GM06990 (cell line): ENCODE results near the gene PDLIM4.
A peak's percentile ranks its signal among the peaks of the same experiment; 100 is the strongest.

Source experiments
- DNase-seq: peaks from one replicate; pipeline ENCODE4 v3.0.0-alpha.2; 2011; ENCODE audit not compliant: insufficient read length; ENCODE audit errors: extremely low read depth
- H3K27me3 ChIP-seq: replicated peaks from 2 replicates; pipeline ENCODE4 v1.6.0; 2011; ENCODE audit warnings: low read length; ENCODE audit not compliant: control insufficient read depth, insufficient read depth
- H3K36me3 ChIP-seq: 2 replicates; pipeline ENCODE4 v1.5.1; 2011; ENCODE audit warnings: low read length; ENCODE audit not compliant: control insufficient read depth, insufficient read depth
- H3K4me3 ChIP-seq: replicated peaks from 2 replicates; pipeline ENCODE4 v1.5.1; 2011; ENCODE audit warnings: low read depth, mild to moderate bottlenecking, control low read depth, low read length
- CTCF ChIP-seq: IDR thresholded peaks from 2 replicates; pipeline ENCODE4 v1.5.1; 2011; ENCODE audit warnings: low read length, control low read depth, mild to moderate bottlenecking, inconsistent platforms; ENCODE audit not compliant: insufficient read depth, poor library complexity, severe bottlenecking

PDLIM4 gene

GRCh38 chr5:132271251-132272246 is 14.1 kb downstream of the PDLIM4 start:
- Histone ChIP-seq H3K4me3 (no peak overlapping the region), H3K27me3 (no peaks in the 10 kb centered on the region; the same call in 1 of the 2 replicates), H3K36me3 (no peaks in the 10 kb centered on the region)
- DNase-seq, result no peak
- TF ChIP-seq CTCF, result no peak

GRCh38 chr5:132272311-132273210 is 15.1 kb downstream of the PDLIM4 start:
- H3K27me3 ChIP-seq, result no peaks in the 10 kb centered on the region; the same call in 1 of the 2 replicates
- no peak for DNase-seq
- H3K36me3 ChIP-seq, result no peaks in the 10 kb centered on the region
- peak; percentile 86 for TF ChIP-seq CTCF
- no peak overlapping the region for H3K4me3 ChIP-seq

- no peak for TF ChIP-seq CTCF
- no peak for DNase-seq
- no peaks in the 10 kb centered on the region; the same call in 1 of the 2 replicates for H3K27me3 ChIP-seq
- no peaks in the 10 kb centered on the region for H3K36me3 ChIP-seq
- H3K4me3 ChIP-seq, result no peak overlapping the region
Measured at GRCh38 chr5:132273631-132274030, 16.1 kb downstream of the PDLIM4 start.

GRCh38 chr5:132274050-132274792 is 16.7 kb downstream of the PDLIM4 start:
- no peak for TF ChIP-seq CTCF
- Histone ChIP-seq H3K36me3 (no peaks in the 10 kb centered on the region), H3K4me3 (no peak overlapping the region), H3K27me3 (no peaks in the 10 kb centered on the region; the same call in 1 of the 2 replicates)
- DNase-seq, result no peak

GRCh38 chr5:132275367-132276220 is 18.1 kb downstream of the PDLIM4 start:
- Histone ChIP-seq H3K4me3 (no peak overlapping the region), H3K36me3 (no peaks in the 10 kb centered on the region), H3K27me3 (no peaks in the 10 kb centered on the region; the same call in 1 of the 2 replicates)
- no peak for DNase-seq
- no peak for TF ChIP-seq CTCF
